ENCODE measurements around the gene RRAGC.

GRCh38 chr1:38812981-38813380, 46.6 kb downstream of the RRAGC start:
- no peak for TF ChIP-seq CTCF (conservative IDR thresholded peaks at IDR 0.05 in 1 of 2, IDR thresholded peaks at IDR 0.05 in 1 of 2; ENCODE audit: extremely low read depth in 1 of 2, insufficient read depth in 1 of 2, low read depth in 1 of 2, low read length in 2 of 2)
- TF ChIP-seq EZH2 (IDR thresholded peaks at IDR 0.05; ENCODE audit: borderline replicate concordance, low read length), result no peak
